Measurements from ENCODE around the gene CPLX1.
"Not testable (repeated sequence)": the region's sequence is repeated elsewhere in the genome, so short reads cannot be mapped to it uniquely, and the experiment has no call there.

CPLX1 gene

GRCh38 chr4:751676-752075, 74.3 kb downstream of the CPLX1 start:
- DNase-seq: no peak

GRCh38 chr4:749698-750666, 75.9 kb downstream of the CPLX1 start:
- DNase-seq: no peak

- no peak for DNase-seq
Observed at GRCh38 chr4:748461-748860, 77.5 kb downstream of the CPLX1 start.

- no peak for DNase-seq
Observed at GRCh38 chr4:747546-748170, 78.3 kb downstream of the CPLX1 start.

- DNase-seq: peak; percentile 65
Observed at GRCh38 chr4:744212-744841, 81.6 kb downstream of the CPLX1 start.

GRCh38 chr4:743463-744211, 82.3 kb downstream of the CPLX1 start:
- DNase-seq: no peak

- DNase-seq: peak; percentile 87
Observed at GRCh38 chr4:742742-743311, 83.1 kb downstream of the CPLX1 start.

- no peak for DNase-seq
Observed at GRCh38 chr4:742096-742741, 83.7 kb downstream of the CPLX1 start.

- DNase-seq: no peak
Observed at GRCh38 chr4:740656-741282, 85.2 kb downstream of the CPLX1 start.

GRCh38 chr4:740011-740410, 85.9 kb downstream of the CPLX1 start:
- DNase-seq: no peak

GRCh38 chr4:739569-739968, 86.4 kb downstream of the CPLX1 start:
- no peak for DNase-seq

- DNase-seq: no peak
Observed at GRCh38 chr4:738781-739280, 87.1 kb downstream of the CPLX1 start.

GRCh38 chr4:736561-736960, 89.4 kb downstream of the CPLX1 start:
- DNase-seq: not testable (repeated sequence)

GRCh38 chr4:735583-735982, 90.3 kb downstream of the CPLX1 start:
- no peak for DNase-seq

All from DMS53 (cell line).